Measurements from ENCODE around the gene FMNL2. TPM values are rescaled to one million over a fixed set of nuclear protein-coding genes. Genes with fewer than 3 reads are reported as not detected.

Gene FMNL2
- total and polyA plus RNA-seq, 12 donors = 3.3 to 16.0 (median 4.5) TPM

GRCh38 chr2:152411154-152411553, 76.2 kb downstream of the FMNL2 start:
- Histone ChIP-seq H3K27me3 (no peaks in the 10 kb centered on the region), H3K27ac (peak overlapping the region in 1 of 10 donors; percentile 44), H3K4me1 (peaks cover 3 to 58% (median 29%) of the 10 kb centered on the region in 9 donors), H3K4me3 (no peak overlapping the region), H3K36me3 (no peaks in the 10 kb centered on the region), H3K9me3 (no peaks in the 10 kb centered on the region)
- ATAC-seq = peak in 2 of 8 donors; percentile 34 to 51
- TF ChIP-seq CTCF (IDR thresholded peaks at IDR 0.05) = no peak
- intact Hi-C loops (cut with DNase I) = no loop called here
- DNase-seq = no peak

GRCh38 chr2:152413228-152414030, 78.5 kb downstream of the FMNL2 start:
- TF ChIP-seq CTCF (IDR thresholded peaks at IDR 0.05) = no peak
- H3K27me3 ChIP-seq = no peaks in the 10 kb centered on the region
- H3K4me3 ChIP-seq = no peak overlapping the region
- no peaks in the 10 kb centered on the region for H3K9me3 ChIP-seq
- DNase-seq = no peak
- H3K4me1 ChIP-seq = peaks cover 0 to 50% (median 13%) of the 10 kb centered on the region in 9 donors
- 84 to 89% methylated on average over 3 of the region's 3 CpGs for WGBS, 2 donors
- intact Hi-C loops (cut with DNase I) = no loop called here
- no peak overlapping the region for H3K27ac ChIP-seq
- H3K36me3 ChIP-seq = no peaks in the 10 kb centered on the region
- no peak for ATAC-seq

GRCh38 chr2:152415231-152415642, 80.3 kb downstream of the FMNL2 start:
- H3K27ac ChIP-seq = peak overlapping the region in 1 of 10 donors; percentile 45

GRCh38 chr2:152415796-152416195, 80.8 kb downstream of the FMNL2 start:
- ATAC-seq (peak in 1 of 8 donors; percentile 28), DNase-seq (no peak)
- intact Hi-C loops (cut with DNase I) = no loop called here
- H3K36me3 ChIP-seq = no peaks in the 10 kb centered on the region
- TF ChIP-seq CTCF (IDR thresholded peaks at IDR 0.05) = no peak
- H3K4me3 ChIP-seq = no peak overlapping the region
- peak overlapping the region in 1 of 10 donors; percentile 45 for H3K27ac ChIP-seq
- 87 to 89% methylated on average over 3 of the region's 3 CpGs for WGBS, 2 donors
- no peaks in the 10 kb centered on the region for H3K27me3 ChIP-seq
- no peaks in the 10 kb centered on the region for H3K9me3 ChIP-seq
- H3K4me1 ChIP-seq = peaks cover 0 to 62% (median 13%) of the 10 kb centered on the region in 9 donors

More at GRCh38 chr2:152415231-152415642, 80.3 kb downstream of the FMNL2 start:
- DNase-seq (no peak), ATAC-seq (peak in 4 of 8 donors; percentile 18 to 60 (median 44))
- intact Hi-C loops (cut with DNase I) = no loop called here
- Histone ChIP-seq H3K4me3 (no peak overlapping the region), H3K36me3 (no peaks in the 10 kb centered on the region), H3K4me1 (peaks cover 0 to 62% (median 13%) of the 10 kb centered on the region in 9 donors), H3K9me3 (no peaks in the 10 kb centered on the region), H3K27me3 (no peaks in the 10 kb centered on the region)
- TF ChIP-seq CTCF (IDR thresholded peaks at IDR 0.05) = no peak
- WGBS, 2 donors = 49 to 52% methylated on average over 3 of the region's 3 CpGs
